ENCODE data around the gene TSPAN32.
"Not testable (repeated sequence)": the region's sequence is repeated elsewhere in the genome, so short reads cannot be mapped to it uniquely, and the experiment has no call there.

The TSPAN32 gene

DNA sequence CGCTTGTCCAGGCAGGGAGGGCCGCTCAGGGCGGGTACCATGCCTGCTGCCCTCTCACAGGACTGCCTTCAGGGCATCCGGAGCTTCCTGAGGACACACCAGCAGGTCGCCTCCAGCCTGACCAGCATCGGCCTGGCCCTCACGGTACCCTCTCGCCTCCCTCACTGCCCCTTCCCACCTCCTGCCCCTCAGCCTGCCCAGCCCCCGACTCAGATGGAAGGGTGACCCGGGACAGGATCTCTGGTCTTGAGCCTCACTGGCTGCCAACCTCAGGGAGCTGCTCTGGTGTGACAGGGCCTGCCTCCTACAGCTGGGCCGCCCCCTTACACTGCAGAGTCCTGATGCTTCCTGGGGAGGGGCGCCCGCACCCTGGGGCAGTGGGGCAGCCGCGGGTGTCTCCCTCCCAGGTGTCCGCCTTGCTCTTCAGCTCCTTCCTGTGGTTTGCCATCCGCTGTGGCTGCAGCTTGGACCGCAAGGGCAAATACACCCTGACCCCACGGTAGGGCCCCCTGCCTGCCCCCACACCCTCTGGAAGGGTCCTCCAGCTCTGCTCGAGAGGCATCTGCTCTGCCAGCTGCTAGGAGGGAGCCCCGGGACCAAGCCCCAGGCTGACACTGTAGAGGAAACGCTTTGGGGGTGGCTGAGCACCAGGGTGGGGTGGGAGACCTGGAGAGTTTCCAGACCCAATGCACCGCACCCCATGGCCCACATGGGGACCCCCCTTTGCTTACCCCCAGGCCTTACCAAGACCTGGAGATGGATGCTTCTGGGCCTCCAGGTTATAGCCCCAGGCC lies 14.6 kb downstream of the TSPAN32 start:
- no peak for DNase-seq (ENCODE audit: low spot score)

DNA sequence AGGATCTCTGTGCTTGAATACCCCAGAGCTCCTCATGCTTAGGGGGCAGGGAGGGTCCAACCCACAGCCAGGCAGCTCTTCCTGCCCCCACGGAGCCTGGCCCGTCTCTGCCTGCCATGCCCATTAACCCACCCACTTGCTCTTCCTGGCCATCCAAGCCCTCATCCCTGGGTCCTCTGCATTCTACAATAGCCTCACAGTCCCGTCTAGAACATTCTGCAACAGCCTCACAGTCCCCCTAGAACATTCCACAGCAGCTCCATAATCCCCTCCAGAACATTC lies 15.1 kb downstream of the TSPAN32 start:
- no peak for DNase-seq (ENCODE audit: low spot score)

GRCh38 chr11:2317354-2318050 lies 15.7 kb downstream of the TSPAN32 start:
- DNase-seq (ENCODE audit: low spot score) = no peak

DNA sequence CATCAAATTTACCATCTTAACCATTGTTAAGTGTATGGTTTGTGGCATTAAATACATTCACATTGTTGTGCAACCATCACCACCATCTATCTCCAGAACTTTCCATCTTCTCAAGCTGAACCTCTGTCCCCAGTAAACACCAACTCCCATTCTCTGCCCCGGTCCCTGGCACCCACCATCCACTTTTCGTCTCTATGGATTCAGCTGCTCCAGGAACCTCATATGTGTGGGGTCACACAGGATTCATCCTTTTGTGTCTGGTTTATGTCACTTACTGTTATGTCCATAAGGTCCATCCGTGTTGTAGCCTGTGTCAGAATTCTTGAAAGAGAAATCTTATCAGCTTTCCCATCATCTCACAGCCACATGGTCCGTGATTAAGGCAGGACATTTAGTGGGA lies 16.3 kb downstream of the TSPAN32 start:
- DNase-seq (ENCODE audit: low spot score) = no peak

GRCh38 chr11:2318707-2319106 lies 16.9 kb downstream of the TSPAN32 start:
- DNase-seq (ENCODE audit: low spot score) = no peak

DNA sequence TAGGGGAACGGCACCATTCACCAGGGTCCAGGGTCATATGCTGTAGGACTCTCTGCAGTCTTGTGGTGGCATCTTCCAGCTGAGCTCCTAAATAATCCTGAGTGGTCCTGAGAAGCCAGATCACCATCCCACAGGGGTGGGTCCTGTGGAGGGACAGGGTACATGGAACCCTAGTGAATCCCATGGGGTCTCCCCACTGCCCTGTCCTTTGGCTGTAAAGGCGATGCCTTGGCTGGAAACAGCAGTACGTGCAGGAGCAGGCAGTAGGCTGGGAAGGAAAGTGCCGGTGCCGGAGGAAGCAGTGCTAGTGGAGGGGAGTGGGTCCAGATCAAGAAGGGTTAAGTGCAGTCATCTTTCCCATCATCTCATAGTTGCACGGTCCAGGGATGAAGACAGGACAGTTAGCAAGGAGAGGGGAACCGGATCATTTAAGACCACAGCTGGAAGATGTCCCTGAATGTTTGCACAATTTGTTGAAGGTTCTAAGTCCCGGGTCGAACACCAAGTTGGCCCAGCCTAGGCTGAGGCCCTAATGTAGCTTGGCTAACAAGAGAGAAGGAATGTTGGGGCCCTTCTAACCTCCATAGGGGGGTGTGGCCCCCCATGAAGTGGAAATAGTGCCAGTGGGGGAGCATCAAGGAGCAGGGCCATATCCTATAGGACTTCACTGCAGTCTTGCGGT lies 18.1 kb downstream of the TSPAN32 start:
- no peak for DNase-seq (ENCODE audit: low spot score)

DNA sequence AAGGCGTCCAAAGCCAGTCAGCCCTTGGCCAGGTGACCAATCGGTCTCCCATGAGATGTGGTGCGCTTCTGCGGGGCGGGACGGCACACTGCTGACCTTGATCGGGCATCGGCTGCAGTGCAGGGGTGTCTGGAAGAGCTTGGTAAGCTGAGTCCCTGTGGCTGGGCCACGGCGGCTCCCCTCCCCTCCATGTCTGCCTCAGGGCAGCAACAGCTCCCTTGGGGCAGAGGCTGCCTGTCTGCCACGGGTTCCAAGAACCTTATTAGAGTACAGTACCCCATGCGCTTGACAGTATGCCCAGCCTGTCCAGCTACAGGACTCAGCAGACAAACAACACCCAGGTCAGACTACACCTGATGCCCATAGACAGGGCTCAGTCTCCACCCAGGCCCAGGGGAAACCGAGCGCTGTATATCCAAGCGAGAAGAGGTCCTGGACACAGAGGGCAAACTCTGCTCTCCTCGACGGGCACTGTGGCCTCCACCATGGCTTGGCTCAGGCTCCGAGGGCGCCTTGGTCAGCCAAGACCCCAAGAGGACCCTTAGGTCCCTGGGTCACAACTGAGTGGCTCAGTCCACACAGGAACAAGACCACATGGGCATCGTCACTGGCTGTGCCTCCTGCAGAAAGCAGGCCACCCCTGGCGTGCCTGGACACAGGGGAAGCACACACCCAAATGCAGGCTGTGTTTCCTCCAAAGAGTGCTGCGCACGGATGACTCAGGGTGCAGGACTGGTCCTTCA lies 18.9 kb downstream of the TSPAN32 start:
- no peak for DNase-seq (ENCODE audit: low spot score)

DNA sequence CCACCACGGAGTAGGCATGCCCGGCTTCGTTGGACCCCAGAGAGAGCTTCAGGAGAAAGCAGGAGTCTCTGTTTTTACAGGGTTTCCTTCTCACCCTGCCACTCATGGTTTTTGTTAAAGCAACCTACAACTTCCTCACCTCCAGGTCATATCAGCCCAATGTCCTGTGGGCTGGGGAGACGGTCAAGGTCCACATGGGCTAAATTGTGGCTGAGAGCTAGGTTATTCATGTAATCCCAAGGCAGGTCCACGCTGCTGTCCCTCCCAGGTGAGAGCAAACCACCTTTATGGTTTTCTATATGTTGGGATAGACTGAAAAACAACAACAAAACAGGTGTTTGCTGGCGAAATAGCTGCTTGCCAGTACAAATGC lies 19.5 kb downstream of the TSPAN32 start:
- DNase-seq (ENCODE audit: low spot score) = no peak

DNA sequence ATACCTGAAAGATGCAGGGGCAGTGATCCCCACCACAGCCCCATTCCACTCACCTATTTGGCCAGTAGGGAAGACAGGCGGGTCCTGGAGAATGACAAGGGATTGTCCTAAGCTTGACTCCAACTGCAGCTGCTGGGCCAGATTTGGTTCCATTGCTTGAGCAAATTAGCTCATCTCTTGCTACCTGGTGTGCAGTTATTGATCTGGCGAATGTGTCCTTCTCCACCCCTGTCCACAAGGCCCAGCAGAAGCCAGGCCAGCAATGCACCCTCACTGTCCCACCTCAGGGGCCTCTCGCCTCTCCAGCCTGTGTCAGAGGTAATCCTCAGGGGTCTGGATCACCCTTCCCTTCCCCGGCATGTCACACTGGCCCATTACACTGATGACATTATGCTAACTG lies 23.3 kb downstream of the TSPAN32 start:
- DNase-seq (ENCODE audit: low spot score) = no peak

- no peak for DNase-seq (ENCODE audit: low spot score)
Measured at GRCh38 chr11:2325719-2326118, 23.9 kb downstream of the TSPAN32 start.

GRCh38 chr11:2327032-2327431 lies 25.2 kb downstream of the TSPAN32 start:
- DNase-seq (ENCODE audit: low spot score) = no peak

DNA sequence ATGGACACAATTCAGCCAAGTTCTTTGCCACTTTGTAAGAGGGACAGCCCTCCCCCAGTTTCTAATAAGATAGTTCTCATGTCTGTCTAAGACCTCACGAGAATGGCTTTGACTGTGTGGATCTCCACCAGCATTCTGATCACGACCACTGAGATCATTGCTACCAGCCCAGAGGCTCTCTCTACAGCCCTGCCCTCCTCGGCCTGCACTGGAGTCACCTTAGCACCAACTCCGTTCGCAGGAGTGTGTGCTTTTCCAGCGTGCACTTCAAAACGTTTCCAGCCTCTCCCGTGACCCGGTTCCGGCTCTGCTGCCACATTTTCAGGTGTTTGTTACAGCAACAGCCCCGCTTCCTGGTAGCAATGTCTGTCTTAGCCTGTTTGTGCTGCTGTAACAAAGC lies 26.2 kb downstream of the TSPAN32 start:
- peak; percentile 55 for DNase-seq (ENCODE audit: low spot score)

DNA sequence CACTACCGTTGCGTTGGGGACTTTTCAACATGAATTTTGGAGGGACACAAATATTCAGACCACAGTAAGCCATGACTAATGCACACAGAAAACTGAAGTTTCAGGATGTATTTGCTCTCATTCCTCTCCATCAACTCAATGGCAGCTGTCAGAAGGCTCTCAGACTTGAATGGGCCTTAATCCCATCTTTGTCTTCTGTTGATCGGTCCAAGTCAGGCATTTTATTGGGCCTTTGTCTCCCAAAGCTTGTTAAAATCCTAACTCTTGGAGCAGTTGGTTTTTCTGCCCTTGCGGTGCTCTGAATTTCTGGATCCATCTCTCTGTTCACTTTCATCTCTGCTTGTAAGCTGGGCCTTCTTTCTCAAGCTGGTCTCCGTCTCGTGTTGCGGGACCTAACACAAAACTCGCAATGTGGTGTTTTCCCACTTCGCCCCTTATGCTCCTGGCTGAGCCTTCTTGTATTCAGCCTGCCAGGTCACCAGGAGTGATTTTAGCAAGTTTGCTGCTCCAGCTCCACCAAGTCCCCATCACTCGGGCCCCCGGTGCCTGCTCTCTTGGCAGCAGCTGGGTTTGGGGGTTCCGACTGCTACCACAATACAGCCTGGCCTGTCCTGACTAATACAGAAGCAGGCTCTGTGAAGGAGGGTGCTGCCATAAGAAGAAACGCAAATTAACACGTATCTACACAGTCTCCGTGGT lies 27.0 kb downstream of the TSPAN32 start:
- DNase-seq (ENCODE audit: low spot score) = no peak

DNA sequence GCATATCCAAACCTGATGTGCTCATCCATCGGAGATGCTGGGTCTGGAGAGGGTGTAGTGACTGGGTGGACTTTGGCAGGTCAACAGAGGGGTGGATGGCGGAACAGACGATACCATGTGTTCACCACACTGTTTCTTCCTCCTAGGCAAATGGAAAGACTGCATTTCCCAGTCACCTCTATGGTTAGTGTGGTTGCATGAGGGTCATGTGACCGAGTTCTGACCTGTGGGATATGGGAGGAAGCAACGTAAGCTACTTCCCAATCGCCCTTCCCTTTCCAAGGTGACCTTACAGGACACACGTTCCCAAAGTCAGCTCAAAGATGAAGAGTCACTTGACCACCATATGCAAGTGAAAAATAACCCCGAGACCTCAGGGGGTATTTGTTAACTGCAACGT lies 27.7 kb downstream of the TSPAN32 start:
- no peak for DNase-seq (ENCODE audit: low spot score)

DNA sequence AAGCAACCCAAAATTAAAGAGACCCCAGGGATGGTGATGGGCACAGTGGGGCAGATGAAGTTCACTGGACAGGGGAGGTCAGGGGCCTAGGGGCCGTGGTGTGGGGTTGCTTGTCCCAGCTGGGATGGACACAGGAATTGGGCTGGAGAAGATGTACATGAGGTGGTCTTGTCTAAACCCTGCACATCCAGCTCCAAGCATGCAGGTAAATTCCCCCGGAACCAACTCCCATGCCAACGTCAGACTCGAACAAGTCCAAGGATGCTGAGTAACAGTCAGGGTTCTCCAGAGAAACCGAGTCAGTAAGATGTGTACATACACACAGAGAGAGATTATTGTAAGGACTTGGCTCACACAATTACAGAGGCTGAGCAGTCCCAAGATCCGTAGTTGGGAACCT lies 28.9 kb downstream of the TSPAN32 start:
- no peak for DNase-seq (ENCODE audit: low spot score)

- DNase-seq (ENCODE audit: low spot score) = no peak
Measured at GRCh38 chr11:2331404-2331803, 29.6 kb downstream of the TSPAN32 start.

DNA sequence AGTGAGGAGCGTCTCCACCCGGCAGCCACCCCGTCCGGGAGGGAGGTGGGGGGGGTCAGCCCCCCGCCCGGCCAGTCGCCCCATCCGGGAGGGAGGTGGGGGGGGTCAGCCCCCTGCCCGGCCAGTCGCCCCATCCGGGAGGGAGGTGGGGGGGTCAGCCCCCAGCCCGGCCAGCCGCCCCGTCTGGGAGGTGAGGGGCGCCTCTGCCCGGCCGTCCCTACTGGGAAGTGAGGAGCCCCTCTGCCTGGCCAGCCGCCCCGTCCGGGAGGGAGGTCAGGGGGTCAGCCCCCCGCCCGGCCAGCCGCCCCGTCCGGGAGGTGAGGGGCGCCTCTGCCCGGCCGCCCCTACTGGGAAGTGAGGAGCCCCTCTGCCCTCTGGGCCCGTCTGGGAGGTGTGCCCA lies 30.8 kb downstream of the TSPAN32 start:
- DNase-seq (ENCODE audit: low spot score) = not testable (repeated sequence)

- not testable (repeated sequence) for DNase-seq (ENCODE audit: low spot score)
Measured at GRCh38 chr11:2333486-2334205, 31.8 kb downstream of the TSPAN32 start.

DNA sequence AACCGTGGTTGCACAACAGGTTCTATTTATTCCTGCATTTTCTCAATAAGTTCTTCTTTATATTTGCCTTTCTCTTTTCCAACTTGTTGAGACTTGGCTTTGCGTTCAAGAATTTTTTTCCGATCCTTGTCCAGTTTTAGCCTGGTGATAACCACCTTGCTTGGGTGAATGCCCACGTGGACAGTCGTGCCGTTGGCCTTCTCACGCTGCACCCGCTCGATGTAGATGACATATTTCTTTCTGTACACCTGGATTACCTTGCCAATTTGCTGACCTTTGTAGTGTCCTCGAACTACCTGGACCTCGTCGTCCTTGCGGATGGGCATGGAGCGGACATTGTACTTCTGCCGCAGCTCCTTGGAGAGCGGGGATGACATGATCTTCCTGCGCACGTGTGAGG lies 33.5 kb downstream of the TSPAN32 start:
- DNase-seq (ENCODE audit: low spot score) = not testable (repeated sequence)

- DNase-seq (ENCODE audit: low spot score) = not testable (repeated sequence)
Measured at GRCh38 chr11:2338760-2339159, 36.9 kb downstream of the TSPAN32 start.

DNA sequence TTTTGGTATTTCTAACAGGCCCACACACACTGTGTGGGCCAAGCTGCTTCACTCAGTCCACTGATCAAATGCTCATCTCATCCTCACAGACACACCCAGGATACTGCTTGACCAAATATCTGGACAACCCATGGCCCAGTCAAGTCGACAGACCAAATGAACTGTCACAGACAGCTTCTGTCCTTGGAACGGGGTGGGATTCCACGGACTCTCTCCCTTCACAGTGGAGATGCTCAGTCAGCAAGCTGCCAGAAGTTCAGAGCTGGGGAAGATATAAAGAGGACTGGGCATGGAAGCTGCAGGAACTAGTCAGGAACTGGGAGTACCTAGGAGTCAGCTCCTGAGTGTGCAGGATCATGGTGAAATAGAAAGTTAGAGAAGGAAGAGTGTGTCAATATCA lies 40.7 kb downstream of the TSPAN32 start:
- DNase-seq (ENCODE audit: low spot score) = no peak

Data from Ammon's horn (tissue), 1 donor.